WTC11 (cell line): Measurements from ENCODE around the gene PAPLN. TPM values are rescaled to one million over a fixed set of nuclear protein-coding genes. Genes with fewer than 3 reads are reported as not detected.

Experiments used
- NR1H2 ChIP-seq: sonication (generic); formaldehyde crosslinking; IDR thresholded peaks from 2 replicates; pipeline ENCODE4 v1.9.0; 2021; ENCODE audit warnings: mild to moderate bottlenecking, moderate library complexity, missing genetic modification reagents
- total RNA-seq: library from RNA; stranded (reverse); gene quantifications from 3 replicates; pipeline ENCODE4 v1.2.3, GENCODE V29; 2021
- TF ChIP-seq, protein P1 (sequence below): sonication (generic); formaldehyde crosslinking; IDR thresholded peaks from 2 replicates; pipeline ENCODE4 v1.8.1; 2022; ENCODE audit warnings: mild to moderate bottlenecking, moderate library complexity, missing genetic modification reagents
- TF ChIP-seq, protein P2 (sequence below): fragments of 250-450 bp; sonication (Bioruptor Pico); IDR thresholded peaks from 2 replicates; pipeline ENCODE4 v1.9.0; 2021; ENCODE audit warnings: moderate library complexity, mild to moderate bottlenecking, inconsistent platforms, borderline replicate concordance

PAPLN gene
- total RNA-seq, 1 experiment from 2014 or later: 9.3 TPM

DNA sequence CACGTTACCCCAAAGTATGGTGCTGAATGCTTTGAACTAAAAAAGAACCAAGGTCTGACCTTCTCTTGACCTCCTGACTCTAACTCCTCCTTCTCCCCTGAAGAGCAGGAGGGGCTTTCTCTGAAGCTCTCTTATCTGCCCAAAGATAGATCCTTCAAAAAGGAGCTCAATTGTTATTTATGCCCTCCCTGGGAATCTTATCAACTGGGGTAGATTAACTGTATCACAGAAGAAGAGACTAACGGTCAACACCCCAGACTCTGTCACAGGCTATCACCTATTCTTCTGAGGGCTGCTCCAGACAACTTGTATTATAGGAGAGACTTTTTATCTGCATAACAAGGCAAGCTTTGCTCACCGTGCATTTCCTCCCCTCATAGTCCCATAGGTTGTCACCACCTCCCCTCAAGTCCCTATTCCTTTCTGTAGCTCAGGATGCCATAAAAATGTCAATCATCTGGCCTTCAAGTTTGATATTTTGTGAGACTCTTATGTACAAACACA is 86.6 kb downstream of the PAPLN start (continued):
- TF ChIP-seq, protein P1, sequence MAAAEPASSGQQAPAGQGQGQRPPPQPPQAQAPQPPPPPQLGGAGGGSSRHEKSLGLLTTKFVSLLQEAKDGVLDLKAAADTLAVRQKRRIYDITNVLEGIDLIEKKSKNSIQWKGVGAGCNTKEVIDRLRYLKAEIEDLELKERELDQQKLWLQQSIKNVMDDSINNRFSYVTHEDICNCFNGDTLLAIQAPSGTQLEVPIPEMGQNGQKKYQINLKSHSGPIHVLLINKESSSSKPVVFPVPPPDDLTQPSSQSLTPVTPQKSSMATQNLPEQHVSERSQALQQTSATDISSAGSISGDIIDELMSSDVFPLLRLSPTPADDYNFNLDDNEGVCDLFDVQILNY: no peak
- no peak for TF ChIP-seq NR1H2 (CRISPR knock-in tag)
- TF ChIP-seq, protein P2, sequence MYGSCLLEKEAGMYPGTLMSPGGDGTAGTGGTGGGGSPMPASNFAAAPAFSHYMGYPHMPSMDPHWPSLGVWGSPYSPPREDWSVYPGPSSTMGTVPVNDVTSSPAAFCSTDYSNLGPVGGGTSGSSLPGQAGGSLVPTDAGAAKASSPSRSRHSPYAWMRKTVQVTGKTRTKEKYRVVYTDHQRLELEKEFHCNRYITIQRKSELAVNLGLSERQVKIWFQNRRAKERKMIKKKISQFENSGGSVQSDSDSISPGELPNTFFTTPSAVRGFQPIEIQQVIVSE: no peak

Other genes starting within 250 kb of the PAPLN start
- 10.8 to 12.8 TPM (median 12.2 TPM) in 3 replicates for gene ZFYVE1, start 210.4 kb upstream of the PAPLN start, total RNA-seq
- gene RBM25, start 179.0 kb upstream of the PAPLN start, total RNA-seq: 142 to 147 TPM (median 145 TPM) in 3 replicates
- gene PSEN1, start 101.0 kb upstream of the PAPLN start, total RNA-seq: 26.6 to 31.6 TPM (median 27.2 TPM) in 3 replicates
- 42.0 to 54.0 TPM (median 53.8 TPM) in 3 replicates for gene NUMB, start 221.0 kb downstream of the PAPLN start, total RNA-seq